Tibial nerve (tissue), 4 donors: ENCODE measurements around the gene PCYT1A. TPM values are rescaled to one million over a fixed set of nuclear protein-coding genes. Genes with fewer than 3 reads are reported as not detected.

Source experiments
- DNase-seq, 2 donors: peaks; one replicate each; pipeline ENCODE4 v3.0.0-alpha.2; 2019; ENCODE audit warnings: low spot score in 2 of 2
- H3K27ac ChIP-seq, 4 donors: fragments of 200-600 bp; sonication (generic) in 3 of 4; one replicate each; pipeline ENCODE4 v1.5.1; 2017 to 2019; ENCODE audit warnings: mild to moderate bottlenecking in 1 of 4
- H3K27me3 ChIP-seq, 2 donors: fragments of 200-600 bp; sonication (generic) in 1 of 2; one replicate each; pipeline versions ENCODE4 v1.5.1 to v1.6.0; 2017 to 2019
- H3K36me3 ChIP-seq, 3 donors: fragments of 200-600 bp; sonication (generic); one replicate each; pipeline ENCODE4 v1.5.1; 2018 to 2019
- H3K4me1 ChIP-seq, 4 donors: fragments of 200-600 bp; sonication (generic) in 3 of 4; one replicate each; pipeline ENCODE4 v1.5.1; 2017 to 2019
- H3K4me3 ChIP-seq, 4 donors: fragments of 200-600 bp; sonication (generic) in 3 of 4; one replicate each; pipeline ENCODE4 v1.5.1; 2017 to 2019; ENCODE audit warnings: mild to moderate bottlenecking in 1 of 4, moderate library complexity in 1 of 4
- H3K9me3 ChIP-seq, 4 donors: fragments of 200-600 bp; sonication (generic) in 3 of 4; one replicate each; pipeline ENCODE4 v1.5.1; 2017 to 2019
- EP300 ChIP-seq, 2 donors: sonication (generic); formaldehyde crosslinking; IDR thresholded peaks; one replicate each; pipeline ENCODE4 v1.6.1; 2017; ENCODE audit warnings: antibody characterized with exemption in 2 of 2, mild to moderate bottlenecking in 1 of 2
- POLR2A ChIP-seq, 2 donors: fragments of 450-650 bp; IDR thresholded peaks; one replicate each; pipeline ENCODE4 v1.6.1; 2017; ENCODE audit warnings: antibody characterized with exemption in 2 of 2, mild to moderate bottlenecking in 2 of 2, moderate library complexity in 2 of 2
- WGBS, 2 donors: methylation state at CpG; one replicate each; pipeline ENCODE4 v1.1.5; 2018; 5-methylcytosine and 5-hydroxymethylcytosine counted together
- total RNA-seq, 4 donors: library from RNA; depleted of rRNA; stranded (reverse); fragments of >200 nt; gene quantifications; one replicate each; pipeline ENCODE4 v1.1.0, GENCODE V29; 2016
- TF ChIP-seq, protein P1 (sequence below), 5 experiments: fragments of 200-600 bp in 3 of 5; fragments of 450-650 bp in 2 of 5; sonication (generic) in 3 of 5; IDR thresholded peaks; one replicate each; pipeline ENCODE4 v1.5.1; 2016 to 2019; ENCODE audit warnings: antibody characterized with exemption in 5 of 5, mild to moderate bottlenecking in 3 of 5, moderate library complexity in 2 of 5

PCYT1A gene
- total RNA-seq, 4 donors from 2014 or later = 51.9 to 98.1 (median 73.0) TPM

DNA sequence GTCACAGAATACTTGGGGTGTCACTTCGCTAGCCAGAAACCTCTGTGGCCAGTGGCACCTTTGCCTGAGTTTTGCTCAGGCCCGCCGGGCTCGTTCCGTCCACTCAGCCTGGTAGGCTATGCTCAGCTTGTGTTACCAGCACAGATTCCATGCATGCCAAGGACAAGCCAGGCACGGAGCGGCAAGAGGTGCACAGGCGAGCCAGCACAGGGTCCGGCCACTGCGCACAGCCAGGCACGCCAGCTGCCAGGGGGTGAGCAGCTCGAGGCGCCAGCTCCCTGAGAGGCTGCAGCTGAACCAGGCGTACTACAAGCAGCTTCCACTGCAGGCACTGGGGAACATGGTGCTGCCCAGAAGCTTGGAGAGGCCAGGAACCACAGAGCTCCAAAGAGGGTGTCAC is 14.7 kb downstream of the PCYT1A start:
- no peak overlapping the region for H3K27ac ChIP-seq
- TF ChIP-seq EP300 (IDR thresholded peaks at IDR 0.05) = no peak
- no peak for TF ChIP-seq POLR2A (IDR thresholded peaks at IDR 0.05)
- TF ChIP-seq, protein P1, sequence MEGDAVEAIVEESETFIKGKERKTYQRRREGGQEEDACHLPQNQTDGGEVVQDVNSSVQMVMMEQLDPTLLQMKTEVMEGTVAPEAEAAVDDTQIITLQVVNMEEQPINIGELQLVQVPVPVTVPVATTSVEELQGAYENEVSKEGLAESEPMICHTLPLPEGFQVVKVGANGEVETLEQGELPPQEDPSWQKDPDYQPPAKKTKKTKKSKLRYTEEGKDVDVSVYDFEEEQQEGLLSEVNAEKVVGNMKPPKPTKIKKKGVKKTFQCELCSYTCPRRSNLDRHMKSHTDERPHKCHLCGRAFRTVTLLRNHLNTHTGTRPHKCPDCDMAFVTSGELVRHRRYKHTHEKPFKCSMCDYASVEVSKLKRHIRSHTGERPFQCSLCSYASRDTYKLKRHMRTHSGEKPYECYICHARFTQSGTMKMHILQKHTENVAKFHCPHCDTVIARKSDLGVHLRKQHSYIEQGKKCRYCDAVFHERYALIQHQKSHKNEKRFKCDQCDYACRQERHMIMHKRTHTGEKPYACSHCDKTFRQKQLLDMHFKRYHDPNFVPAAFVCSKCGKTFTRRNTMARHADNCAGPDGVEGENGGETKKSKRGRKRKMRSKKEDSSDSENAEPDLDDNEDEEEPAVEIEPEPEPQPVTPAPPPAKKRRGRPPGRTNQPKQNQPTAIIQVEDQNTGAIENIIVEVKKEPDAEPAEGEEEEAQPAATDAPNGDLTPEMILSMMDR (IDR thresholded peaks at IDR 0.05) = no peak
- DNase-seq = no peak
- no peak overlapping the region for H3K4me3 ChIP-seq
- H3K27me3 ChIP-seq = no peaks in the 10 kb centered on the region
- peaks cover 0 to 40% (median 0%) of the 10 kb centered on the region in 3 donors for H3K36me3 ChIP-seq
- WGBS, 2 donors = 95 to 96% methylated on average over 13 to 14 of the region's 14 CpGs
- peaks cover 0 to 22% (median 4%) of the 10 kb centered on the region in 4 donors for H3K4me1 ChIP-seq
- H3K9me3 ChIP-seq = no peaks in the 10 kb centered on the region

DNA sequence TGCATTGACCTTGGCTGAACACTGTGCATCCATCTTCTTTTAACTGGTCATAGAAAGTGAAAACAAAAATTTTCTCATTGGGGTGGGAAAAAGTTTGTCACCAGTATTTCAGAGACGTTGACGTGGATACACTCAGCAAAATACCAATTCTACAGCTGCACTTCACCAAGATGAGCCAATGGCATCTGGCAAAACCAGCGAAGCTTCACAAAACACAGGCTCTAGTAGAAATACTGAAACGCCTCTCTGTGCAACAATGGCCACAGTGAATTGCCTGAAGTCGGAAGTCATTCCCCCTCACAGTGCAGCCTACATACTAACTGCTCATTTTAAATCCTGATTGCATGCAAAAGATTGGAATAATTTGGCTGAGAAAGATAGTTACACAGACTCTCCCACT is 17.0 kb downstream of the PCYT1A start:
- H3K4me1 ChIP-seq = peaks cover 0 to 22% (median 4%) of the 10 kb centered on the region in 4 donors
- H3K27ac ChIP-seq = no peak overlapping the region
- TF ChIP-seq EP300 (IDR thresholded peaks at IDR 0.05) (no peak), POLR2A (IDR thresholded peaks at IDR 0.05) (no peak)
- TF ChIP-seq, protein P1 (IDR thresholded peaks at IDR 0.05) = no peak
- DNase-seq = no peak
- H3K4me3 ChIP-seq = no peak overlapping the region
- 70 to 86% methylated on average over 5 of the region's 5 CpGs for WGBS, 2 donors
- H3K9me3 ChIP-seq = no peaks in the 10 kb centered on the region
- H3K36me3 ChIP-seq = peaks cover 0 to 64% (median 0%) of the 10 kb centered on the region in 3 donors
- H3K27me3 ChIP-seq = no peaks in the 10 kb centered on the region

- TF ChIP-seq, protein P1 (IDR thresholded peaks at IDR 0.05) = no peak
- WGBS, 2 donors = 78 to 83% methylated on average over 9 of the region's 9 CpGs
- Histone ChIP-seq H3K27ac (peak overlapping the region in 2 of 4 donors; percentile 40 to 52), H3K27me3 (no peaks in the 10 kb centered on the region), H3K4me1 (peaks cover 0 to 17% (median 2%) of the 10 kb centered on the region in 4 donors), H3K9me3 (no peaks in the 10 kb centered on the region), H3K4me3 (no peak overlapping the region), H3K36me3 (peaks cover 0 to 77% (median 0%) of the 10 kb centered on the region in 3 donors)
- DNase-seq = no peak
Observed at GRCh38 chr3:196268284-196269163, 19.0 kb downstream of the PCYT1A start.

DNA sequence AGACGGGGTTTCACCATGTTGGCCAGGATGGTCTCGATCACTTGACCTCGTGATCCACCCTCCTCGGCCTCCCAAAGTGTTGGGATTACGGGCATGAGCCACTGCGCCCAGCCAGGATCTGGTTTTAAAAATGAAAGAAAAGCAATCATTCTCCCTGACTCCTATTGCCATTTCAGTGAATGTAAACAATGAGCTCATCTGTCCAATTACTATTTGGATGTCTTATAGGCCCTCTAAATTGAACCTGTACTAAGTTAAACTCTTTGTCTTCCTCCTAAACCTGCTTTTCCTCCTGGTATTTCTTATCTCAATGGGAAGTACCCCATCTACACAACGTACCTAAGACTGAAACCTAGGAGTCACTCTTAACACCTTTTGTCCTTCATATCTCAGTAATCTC is 23.7 kb downstream of the PCYT1A start:
- Histone ChIP-seq H3K9me3 (no peaks in the 10 kb centered on the region), H3K27me3 (no peaks in the 10 kb centered on the region), H3K36me3 (peaks cover 0 to 83% (median 15%) of the 10 kb centered on the region in 3 donors), H3K4me1 (peaks cover 0 to 10% (median under 1%) of the 10 kb centered on the region in 4 donors), H3K4me3 (no peak overlapping the region), H3K27ac (no peak overlapping the region)
- 93 to 95% methylated on average over 7 of the region's 7 CpGs for whole genome bisulfite sequencing, 2 donors
- no peak for DNase-seq
- no peak for TF ChIP-seq POLR2A (IDR thresholded peaks at IDR 0.05)
- TF ChIP-seq, protein P1 (IDR thresholded peaks at IDR 0.05) = no peak
- TF ChIP-seq EP300 (IDR thresholded peaks at IDR 0.05) = no peak

- DNase-seq = no peak
- WGBS, 2 donors = 97 to 99% methylated on average over 4 of the region's 4 CpGs
- no peaks in the 10 kb centered on the region for H3K4me1 ChIP-seq
- no peaks in the 10 kb centered on the region for H3K9me3 ChIP-seq
- no peak overlapping the region for H3K27ac ChIP-seq
- no peak overlapping the region for H3K4me3 ChIP-seq
- H3K27me3 ChIP-seq = no peaks in the 10 kb centered on the region
- TF ChIP-seq EP300 (IDR thresholded peaks at IDR 0.05) (no peak), POLR2A (IDR thresholded peaks at IDR 0.05) (no peak)
- TF ChIP-seq, protein P1 (IDR thresholded peaks at IDR 0.05) = no peak
- peaks cover 0 to 75% (median 15%) of the 10 kb centered on the region in 3 donors for H3K36me3 ChIP-seq
Observed at GRCh38 chr3:196260784-196261183, 26.7 kb downstream of the PCYT1A start.
